Gastroesophageal sphincter (tissue), 4 donors: ENCODE measurements around the gene STK33. TPM values are rescaled to one million over a fixed set of nuclear protein-coding genes. Genes with fewer than 3 reads are reported as not detected.

Experiments
- ATAC-seq: fragments of 150-250 bp; one replicate; pipeline ENCODE4 v1.9.1; 2016; ENCODE audit warnings: mild to moderate bottlenecking, moderate library complexity
- H3K27ac ChIP-seq, 4 donors: fragments of 200-600 bp; sonication (generic) in 3 of 4; 1 replicate in 3 of 4; 2 replicates in 1 of 4; pipeline ENCODE4 v1.5.1; 2016 to 2019
- H3K27me3 ChIP-seq: fragments of 200-600 bp; sonication (generic); one replicate; pipeline ENCODE4 v1.5.1; 2019
- H3K36me3 ChIP-seq, 2 donors: fragments of 200-600 bp; sonication (generic); one replicate each; pipeline ENCODE4 v1.5.1; 2019; ENCODE audit warnings: control low read depth in 1 of 2
- H3K4me1 ChIP-seq, 3 donors: fragments of 200-600 bp; sonication (generic); 1 replicate in 2 of 3; 2 replicates in 1 of 3; pipeline ENCODE4 v1.5.1; 2016 to 2019; ENCODE audit warnings: control low read depth in 2 of 3
- H3K4me3 ChIP-seq, 2 donors: fragments of 200-600 bp; sonication (generic); one replicate each; pipeline ENCODE4 v1.5.1; 2019; ENCODE audit warnings: mild to moderate bottlenecking in 1 of 2, moderate library complexity in 1 of 2
- H3K9me3 ChIP-seq, 3 donors: fragments of 200-600 bp; sonication (generic); one replicate each; pipeline ENCODE4 v1.5.1; 2017 to 2019; ENCODE audit warnings: control low read depth in 2 of 3
- CTCF ChIP-seq, 4 experiments: fragments of 200-600 bp in 2 of 4; fragments of 450-650 bp in 2 of 4; sonication (generic) in 1 of 4; IDR thresholded peaks; one replicate each; pipeline ENCODE4 v1.5.1; 2017 to 2019; ENCODE audit warnings: antibody characterized with exemption in 4 of 4, mild to moderate bottlenecking in 2 of 4, moderate library complexity in 2 of 4
- EP300 ChIP-seq: sonication (generic); formaldehyde crosslinking; IDR thresholded peaks from one replicate; pipeline ENCODE4 v1.6.1; 2017; ENCODE audit warnings: antibody characterized with exemption, mild to moderate bottlenecking
- POLR2A ChIP-seq, 2 donors: fragments of 450-650 bp; IDR thresholded peaks; one replicate each; pipeline ENCODE4 v1.6.1; 2017; ENCODE audit warnings: antibody characterized with exemption in 2 of 2, mild to moderate bottlenecking in 2 of 2, moderate library complexity in 1 of 2
- POLR2AphosphoS5 ChIP-seq: sonication (generic); formaldehyde crosslinking; IDR thresholded peaks from one replicate; pipeline ENCODE4 v1.6.1; 2017; ENCODE audit warnings: antibody characterized with exemption
- WGBS, 2 donors: methylation state at CpG; one replicate each; pipeline ENCODE4 v1.1.5; 2018; ENCODE audit warnings: low coverage in 1 of 2; 5-methylcytosine and 5-hydroxymethylcytosine counted together
- total RNA-seq, 4 donors: library from RNA; depleted of rRNA; stranded (reverse); fragments of >200 nt; gene quantifications; one replicate each; pipeline ENCODE4 v1.1.0, GENCODE V29; 2016

STK33 gene
- total RNA-seq, 4 donors from 2014 or later: 15.7 to 25.6 (median 21.4) TPM

- no peak overlapping the region for H3K4me3 ChIP-seq
- no peaks in the 10 kb centered on the region for H3K36me3 ChIP-seq
- H3K4me1 ChIP-seq: no peaks in the 10 kb centered on the region
- H3K27me3 ChIP-seq: no peaks in the 10 kb centered on the region
- no peak overlapping the region for H3K27ac ChIP-seq
- no peak for TF ChIP-seq CTCF (IDR thresholded peaks at IDR 0.05)
- no peak for TF ChIP-seq EP300
- no peak for TF ChIP-seq POLR2AphosphoS5
- TF ChIP-seq POLR2A (IDR thresholded peaks at IDR 0.05): no peak
- ATAC-seq: no peak
- 82 to 96% methylated on average over 2 to 3 of the region's 6 CpGs for WGBS, 2 donors
- H3K9me3 ChIP-seq: no peaks in the 10 kb centered on the region
These were observed 212.7 kb downstream of the STK33 start for GRCh38 chr11:8381343-8381742.

DNA sequence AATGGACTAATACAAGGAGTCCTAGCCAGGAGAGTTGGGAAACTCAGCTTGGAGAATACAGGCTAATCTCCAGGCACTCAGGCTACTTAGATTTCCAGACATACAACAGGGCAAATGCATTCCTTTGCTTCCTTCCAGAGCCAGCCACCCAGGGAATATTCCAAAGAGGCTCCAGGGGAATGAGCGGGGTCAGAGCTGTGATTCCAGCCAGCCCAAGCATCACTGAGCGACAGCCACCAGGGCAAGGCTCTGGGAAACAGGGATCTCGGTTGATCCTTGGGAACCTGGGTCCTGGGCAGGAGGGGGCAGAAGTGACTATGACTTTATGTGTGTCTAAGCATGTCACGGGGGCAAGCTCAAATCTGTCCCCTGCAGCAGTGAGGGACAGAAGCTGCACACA lies 218.1 kb downstream of the STK33 start:
- Histone ChIP-seq H3K27ac (no peak overlapping the region), H3K36me3 (no peaks in the 10 kb centered on the region), H3K27me3 (no peaks in the 10 kb centered on the region), H3K4me1 (no peaks in the 10 kb centered on the region), H3K4me3 (no peak overlapping the region), H3K9me3 (no peaks in the 10 kb centered on the region)
- no peak for TF ChIP-seq EP300
- no peak for TF ChIP-seq POLR2A (IDR thresholded peaks at IDR 0.05)
- TF ChIP-seq POLR2AphosphoS5: no peak
- no peak for TF ChIP-seq CTCF (IDR thresholded peaks at IDR 0.05)
- 0% methylated on average over 1 of the region's 4 CpGs for WGBS, 2 donors
- no peak for ATAC-seq

DNA sequence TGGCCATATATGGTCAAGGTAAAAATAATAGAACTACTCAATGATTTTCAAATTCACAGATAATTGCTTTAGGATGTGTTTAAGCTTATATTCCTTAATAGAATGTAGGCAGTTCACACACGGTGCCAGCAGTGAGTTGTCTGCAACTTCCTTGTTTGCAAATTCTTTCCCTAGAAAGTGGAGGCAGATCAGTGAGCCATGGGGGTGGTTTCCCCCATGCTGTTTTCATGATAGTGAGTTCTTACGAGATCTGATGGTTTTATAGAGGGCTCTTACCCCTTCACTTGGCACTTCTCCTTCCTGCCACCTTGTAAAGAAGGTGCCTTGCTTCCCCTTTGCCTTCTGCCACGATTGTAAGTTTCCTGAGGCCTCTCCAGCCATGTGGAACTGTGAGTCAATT lies 218.6 kb downstream of the STK33 start:
- ATAC-seq: no peak
- Histone ChIP-seq H3K9me3 (no peaks in the 10 kb centered on the region), H3K4me1 (no peaks in the 10 kb centered on the region), H3K27me3 (no peaks in the 10 kb centered on the region), H3K27ac (no peak overlapping the region), H3K4me3 (no peak overlapping the region), H3K36me3 (no peaks in the 10 kb centered on the region)
- no peak for TF ChIP-seq POLR2AphosphoS5
- TF ChIP-seq EP300: no peak
- TF ChIP-seq POLR2A (IDR thresholded peaks at IDR 0.05): no peak
- TF ChIP-seq CTCF (IDR thresholded peaks at IDR 0.05): no peak
- WGBS, 2 donors: 43 to 55% methylated on average over 2 to 3 of the region's 3 CpGs

DNA sequence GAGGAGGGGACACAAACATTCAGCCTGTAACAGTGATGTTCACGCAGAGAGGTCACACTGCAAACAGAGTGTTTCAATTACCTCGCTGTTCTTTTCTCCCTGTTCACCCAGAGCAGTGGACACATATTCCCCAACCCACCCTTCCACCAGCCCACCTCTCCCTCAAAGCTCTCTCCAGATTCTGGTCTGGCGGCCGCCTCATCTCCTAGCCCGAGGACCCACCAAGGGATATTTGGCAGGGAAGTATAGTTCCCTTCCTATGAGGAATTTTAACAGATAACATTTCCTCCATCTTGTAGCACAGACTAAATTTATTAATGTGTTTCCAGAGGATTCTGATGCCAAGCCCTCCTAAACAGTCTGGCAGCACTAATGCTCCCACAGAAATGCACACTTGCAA lies 219.3 kb downstream of the STK33 start:
- WGBS, 2 donors: 84 to 89% methylated on average over 5 of the region's 5 CpGs
- TF ChIP-seq EP300: no peak
- no peak for TF ChIP-seq POLR2A (IDR thresholded peaks at IDR 0.05)
- TF ChIP-seq POLR2AphosphoS5: no peak
- no peak for TF ChIP-seq CTCF (IDR thresholded peaks at IDR 0.05)

DNA sequence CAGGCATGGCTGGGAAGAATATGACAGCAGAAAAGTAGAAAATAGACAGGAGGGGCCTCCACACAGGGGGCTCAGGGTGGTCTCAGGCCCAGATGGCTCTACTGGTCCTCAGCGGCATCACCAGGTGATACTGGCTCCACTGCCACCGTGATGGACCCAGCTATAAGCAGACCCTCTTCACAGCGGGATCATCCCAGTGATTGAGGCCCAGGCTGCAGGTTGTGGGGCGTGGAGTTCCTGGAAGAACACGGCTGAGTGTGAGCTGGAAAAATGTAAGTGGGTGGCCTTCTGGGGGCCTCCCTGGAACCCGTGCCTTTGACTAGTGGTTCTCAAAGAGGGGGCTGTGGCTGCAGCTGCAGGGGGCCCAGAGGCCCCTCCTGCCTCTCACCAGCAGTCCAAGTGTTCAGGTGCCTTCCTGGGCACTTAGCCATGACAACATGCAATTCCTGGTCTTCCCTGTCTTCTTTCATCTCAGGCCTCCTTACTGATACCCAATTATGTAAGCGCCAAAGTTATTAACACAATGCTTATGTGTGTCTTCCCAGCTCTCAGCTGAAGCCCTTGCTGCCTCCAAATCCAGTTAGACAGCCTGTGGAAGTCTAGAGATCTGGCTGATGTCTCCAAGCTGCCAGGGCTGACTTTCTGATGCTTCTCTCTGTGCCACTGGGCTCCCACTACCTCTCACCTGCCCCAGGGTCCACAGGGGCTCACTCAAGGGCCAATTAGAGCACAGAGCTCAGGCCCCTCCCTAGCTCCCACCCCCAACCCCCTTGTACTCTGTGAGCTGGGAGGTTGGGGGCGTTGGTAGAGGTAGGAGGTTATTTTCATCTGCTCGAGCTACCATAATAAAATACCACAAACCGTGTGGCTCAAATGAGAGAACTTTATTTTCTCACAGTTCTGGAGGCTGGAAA lies 220.3 kb downstream of the STK33 start:
- H3K27ac ChIP-seq: no peak overlapping the region
- H3K4me1 ChIP-seq: no peaks in the 10 kb centered on the region
- 89 to 100% methylated on average over 1 to 5 of the region's 10 CpGs for WGBS, 2 donors
- no peak for ATAC-seq
- no peak overlapping the region for H3K4me3 ChIP-seq
- no peaks in the 10 kb centered on the region for H3K9me3 ChIP-seq
- H3K27me3 ChIP-seq: no peaks in the 10 kb centered on the region
- no peaks in the 10 kb centered on the region for H3K36me3 ChIP-seq
- TF ChIP-seq POLR2AphosphoS5 (no peak), POLR2A (IDR thresholded peaks at IDR 0.05) (no peak)

More for the DNA sequence above, 219.3 kb downstream of the STK33 start:
- Histone ChIP-seq H3K4me3 (no peak overlapping the region), H3K27me3 (no peaks in the 10 kb centered on the region), H3K4me1 (no peaks in the 10 kb centered on the region), H3K36me3 (no peaks in the 10 kb centered on the region), H3K9me3 (no peaks in the 10 kb centered on the region), H3K27ac (no peak overlapping the region)
- ATAC-seq: no peak
